ENCODE measurements around the gene MAML2.

The MAML2 gene

GRCh38 chr11:95930948-95931347 lies 412.0 kb downstream of the MAML2 start:
- no peak for DNase-seq

DNA sequence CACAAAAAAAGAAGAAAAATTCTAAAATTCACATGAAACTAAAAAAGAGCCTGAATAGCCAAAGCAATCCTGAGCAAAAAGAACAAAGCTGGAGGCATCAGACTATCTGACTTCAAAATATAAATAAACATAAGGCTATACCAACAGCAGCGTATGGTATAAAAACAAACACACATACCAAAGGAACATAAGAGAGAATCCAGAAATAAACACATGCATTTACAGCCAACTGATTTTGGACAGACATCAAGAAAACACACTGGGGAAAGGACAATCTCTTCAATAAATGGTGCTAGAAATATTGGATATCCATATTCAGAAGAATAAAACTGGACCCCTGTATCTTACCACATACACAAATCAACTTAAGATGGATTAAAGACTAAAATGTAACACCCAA lies 416.3 kb downstream of the MAML2 start:
- DNase-seq: no peak
